Thyroid gland (tissue), 4 donors: ENCODE data around the gene PDXDC1.

ENCODE experiments used
- CTCF ChIP-seq, 6 experiments: fragments of 200-600 bp in 3 of 6; fragments of 450-650 bp in 3 of 6; sonication (generic) in 3 of 6; IDR thresholded peaks; one replicate each; pipeline ENCODE4 v1.5.1; 2016 to 2019; ENCODE audit warnings: antibody characterized with exemption in 6 of 6, mild to moderate bottlenecking in 2 of 6, inconsistent platforms in 1 of 6, moderate library complexity in 1 of 6
- POLR2A ChIP-seq, 2 donors: fragments of 450-650 bp; IDR thresholded peaks; one replicate each; pipeline ENCODE4 v1.6.1; 2017; ENCODE audit warnings: antibody characterized with exemption in 2 of 2, mild to moderate bottlenecking in 2 of 2, moderate library complexity in 1 of 2

GRCh38 chr16:15031179-15031578, 56.4 kb downstream of the PDXDC1 start:
- TF ChIP-seq CTCF (IDR thresholded peaks at IDR 0.05) (no peak), POLR2A (IDR thresholded peaks at IDR 0.05) (no peak)
